ENCODE results near the gene UST.
"Not testable (repeated sequence)": the region's sequence is repeated elsewhere in the genome, so short reads cannot be mapped to it uniquely, and the experiment has no call there.

The UST gene

DNA sequence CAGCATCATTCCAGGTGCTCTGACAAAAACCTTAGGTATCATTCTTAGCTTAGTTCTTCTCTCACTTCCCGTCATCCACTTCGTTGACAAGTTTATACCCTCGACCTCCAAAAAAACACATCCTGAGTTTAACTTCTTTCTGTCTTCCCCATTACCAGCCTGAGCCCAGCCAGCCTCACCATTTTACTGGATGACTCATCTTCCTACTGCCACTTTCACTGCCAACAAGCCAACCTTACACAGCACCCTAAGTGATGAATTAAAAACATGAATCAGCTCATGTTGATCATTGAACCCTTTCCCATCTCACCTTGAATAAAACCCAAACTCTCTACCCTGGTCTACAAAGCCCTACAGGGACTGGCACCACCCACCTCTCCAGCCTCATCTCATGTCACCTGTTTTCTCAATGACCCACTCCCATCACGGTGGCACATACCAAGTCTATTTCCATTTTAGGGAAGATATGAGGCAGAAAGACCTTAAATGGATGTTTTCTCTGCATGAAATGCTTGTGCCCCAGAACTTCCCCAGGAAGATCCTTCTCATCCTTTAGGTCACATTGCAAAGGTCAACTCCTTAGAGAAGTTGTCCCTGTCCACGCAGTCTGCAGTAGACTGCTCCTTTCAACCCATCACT is 9.9 kb upstream of the UST start:
- no peak for DNase-seq (ENCODE audit: low spot score)

DNA sequence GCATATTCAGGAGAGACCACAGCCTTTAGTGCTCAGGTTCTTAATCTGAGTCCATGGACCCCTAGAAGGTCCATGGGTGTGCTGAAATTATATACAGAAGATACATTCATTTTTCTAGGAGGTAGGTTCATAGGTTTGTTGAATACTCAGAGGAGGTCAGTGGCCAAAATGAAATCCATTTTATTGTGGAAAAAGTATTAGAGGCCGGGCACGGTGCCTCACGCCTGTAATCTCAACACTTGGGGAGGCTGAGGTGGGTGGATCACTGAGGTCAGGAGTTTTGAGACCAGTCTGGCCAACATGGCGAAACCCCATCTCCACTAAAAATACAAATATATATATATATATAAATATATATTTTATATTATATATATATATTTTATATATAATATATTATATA is 9.0 kb upstream of the UST start:
- no peak for DNase-seq (ENCODE audit: low spot score)

DNA sequence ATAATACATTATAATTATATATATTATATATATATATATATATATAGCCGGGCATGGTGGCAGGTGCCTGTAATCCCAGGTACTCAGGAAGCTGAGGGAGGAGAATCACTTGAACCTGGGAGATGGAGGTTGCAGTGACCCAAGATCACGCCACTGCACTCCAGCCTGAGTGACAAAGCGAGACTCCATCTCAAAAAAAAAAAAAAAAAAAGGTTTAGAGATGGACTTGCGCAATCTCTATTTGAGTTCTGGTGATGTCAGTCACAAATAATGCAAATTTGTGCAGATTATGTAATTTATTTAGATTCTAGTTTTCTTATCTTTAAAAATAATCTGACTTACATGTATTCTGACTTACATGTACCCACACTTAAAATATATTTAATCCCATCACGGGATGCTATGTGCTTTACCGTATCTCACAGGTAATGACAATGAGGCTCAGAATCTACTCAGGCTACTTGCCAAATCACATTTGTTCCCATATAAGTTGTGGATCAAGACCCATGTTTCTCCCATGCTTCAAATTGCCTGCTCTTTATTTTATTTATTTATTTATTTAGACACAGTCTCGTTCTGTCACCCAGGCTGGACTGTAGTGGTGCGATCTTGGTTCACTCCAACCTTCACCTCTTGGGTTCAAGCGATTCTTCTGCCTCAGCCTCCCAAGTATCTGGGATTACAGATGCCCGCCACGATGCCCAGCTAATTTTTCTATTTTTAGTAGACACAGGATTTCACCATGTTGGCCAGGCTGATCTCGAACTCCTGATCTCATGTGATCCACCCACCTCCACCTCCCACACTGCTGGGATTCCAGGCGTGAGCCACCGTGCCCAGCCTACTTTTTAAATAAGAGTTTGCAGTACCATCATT is 7.6 kb upstream of the UST start:
- DNase-seq (ENCODE audit: low spot score): no peak

DNA sequence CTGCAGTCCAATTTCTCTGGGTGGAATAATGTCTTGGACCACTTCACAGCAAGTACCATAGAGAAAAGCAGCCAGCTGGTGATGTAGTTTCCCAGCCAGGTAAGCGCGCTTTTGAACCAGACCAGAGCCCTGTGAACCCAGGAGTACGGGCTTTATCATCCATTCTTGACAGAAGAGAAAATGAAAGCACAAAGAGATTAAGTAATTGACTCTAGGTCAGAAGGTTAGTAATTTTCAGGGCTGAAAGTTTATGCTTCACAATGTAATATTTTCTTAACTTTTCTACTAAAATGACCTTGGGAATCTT is 7.1 kb upstream of the UST start:
- DNase-seq (ENCODE audit: low spot score): no peak

DNA sequence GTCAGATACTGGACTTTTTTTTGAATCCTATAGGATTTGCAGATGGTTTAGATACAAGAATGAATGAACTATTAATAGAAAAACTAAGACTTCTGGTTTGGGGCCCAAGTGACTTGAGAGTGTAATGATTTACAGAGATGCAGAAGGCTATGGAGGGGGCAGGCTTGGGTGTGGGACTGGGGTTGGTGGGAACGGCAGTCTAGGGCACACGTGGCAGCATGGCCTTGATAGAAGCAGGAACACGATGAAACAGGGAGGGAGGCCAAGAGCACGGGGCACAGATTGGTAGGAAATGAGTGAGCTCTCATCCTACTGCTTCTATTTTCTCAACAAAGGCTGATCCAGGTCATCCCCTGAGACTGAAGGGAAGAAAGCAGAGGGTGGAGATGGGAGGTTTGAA is 3.4 kb upstream of the UST start:
- DNase-seq (ENCODE audit: low spot score): no peak

DNA sequence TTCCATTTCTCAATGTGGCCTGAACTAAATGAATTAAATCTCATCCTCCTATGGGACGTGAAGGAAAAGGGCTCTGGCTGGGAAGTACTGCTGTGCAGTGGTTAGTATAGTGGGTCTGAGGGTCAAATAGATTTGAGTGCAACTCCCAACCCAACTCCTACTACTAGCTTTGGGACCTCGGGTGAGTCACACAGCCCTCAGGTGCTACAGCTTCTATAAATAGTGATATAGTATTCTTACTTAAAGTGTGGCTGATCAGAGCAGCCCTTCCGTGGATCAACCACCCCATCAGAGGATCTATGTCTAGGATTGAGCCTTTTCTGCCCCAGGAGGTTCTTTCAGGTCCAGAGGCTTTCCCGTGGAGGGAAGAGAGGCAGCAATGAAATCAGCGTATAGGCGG is 904 bp upstream of the UST start:
- DNase-seq (ENCODE audit: low spot score): no peak

DNA sequence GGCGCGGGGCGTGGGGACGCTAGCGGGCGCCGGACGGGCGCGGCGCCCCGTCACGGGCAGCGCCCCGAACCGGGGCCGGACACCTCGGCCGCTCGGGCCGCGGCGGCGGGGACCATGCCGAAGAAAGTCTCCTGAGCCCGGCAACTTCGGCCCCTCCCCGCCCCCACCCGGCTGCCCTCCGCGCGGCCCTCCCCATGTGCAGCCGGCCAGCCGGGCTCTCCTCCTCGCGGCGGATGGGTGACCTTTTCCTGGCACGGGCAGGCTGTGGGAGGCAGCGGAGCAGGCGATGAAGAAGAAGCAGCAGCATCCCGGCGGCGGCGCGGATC is 278 bp downstream of the UST start:
- DNase-seq (ENCODE audit: low spot score): no peak

DNA sequence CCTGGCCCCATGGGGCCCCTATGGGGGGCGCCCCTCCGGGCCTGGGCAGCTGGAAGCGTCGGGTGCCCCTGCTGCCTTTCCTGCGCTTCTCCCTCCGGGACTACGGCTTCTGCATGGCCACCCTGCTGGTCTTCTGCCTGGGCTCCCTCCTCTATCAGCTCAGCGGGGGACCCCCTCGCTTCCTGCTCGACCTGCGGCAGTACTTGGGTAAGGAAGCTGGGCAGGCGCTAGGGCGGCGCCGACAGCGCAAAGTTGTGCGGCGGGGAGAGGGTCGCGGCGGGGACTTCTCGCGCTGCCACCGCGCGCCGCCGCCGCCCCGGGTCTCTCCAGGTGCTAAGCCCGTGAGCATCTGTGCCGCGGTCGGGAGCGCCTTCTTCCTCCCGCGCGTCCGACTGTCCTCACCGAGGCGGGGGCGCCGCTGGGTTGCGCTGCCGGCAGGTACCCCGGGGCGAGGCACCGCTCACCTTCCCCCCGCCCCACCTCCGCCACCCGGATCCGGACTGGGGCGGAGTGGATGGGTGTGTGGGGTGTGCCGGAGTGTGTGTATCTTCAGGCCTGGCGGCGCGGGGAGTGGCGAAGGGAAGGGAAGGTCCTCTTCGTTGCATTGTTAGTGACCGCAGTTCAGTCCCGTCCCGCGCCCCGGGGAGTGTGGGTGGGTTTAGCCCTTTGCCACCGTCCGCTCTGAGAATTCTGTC is 788 bp downstream of the UST start:
- DNase-seq (ENCODE audit: low spot score): no peak

DNA sequence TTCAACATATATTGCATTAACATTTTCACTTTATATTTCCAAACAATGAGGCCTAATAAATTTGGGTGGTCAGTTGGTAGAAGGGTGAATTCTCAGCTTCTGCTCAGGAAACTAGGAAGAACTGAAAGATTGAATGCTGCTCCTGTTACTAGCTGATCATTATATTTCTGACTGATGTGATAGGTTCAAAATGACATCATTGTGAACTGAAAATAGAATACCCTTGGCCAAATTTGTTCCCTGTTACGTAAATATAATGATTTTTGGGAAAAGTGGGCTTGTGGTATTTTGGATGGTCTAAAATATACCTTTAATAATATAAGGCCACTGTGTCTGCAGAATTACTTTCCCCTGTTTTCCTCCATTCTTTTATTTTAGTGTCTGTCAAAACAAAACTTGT is 2.8 kb downstream of the UST start:
- DNase-seq (ENCODE audit: low spot score): no peak

DNA sequence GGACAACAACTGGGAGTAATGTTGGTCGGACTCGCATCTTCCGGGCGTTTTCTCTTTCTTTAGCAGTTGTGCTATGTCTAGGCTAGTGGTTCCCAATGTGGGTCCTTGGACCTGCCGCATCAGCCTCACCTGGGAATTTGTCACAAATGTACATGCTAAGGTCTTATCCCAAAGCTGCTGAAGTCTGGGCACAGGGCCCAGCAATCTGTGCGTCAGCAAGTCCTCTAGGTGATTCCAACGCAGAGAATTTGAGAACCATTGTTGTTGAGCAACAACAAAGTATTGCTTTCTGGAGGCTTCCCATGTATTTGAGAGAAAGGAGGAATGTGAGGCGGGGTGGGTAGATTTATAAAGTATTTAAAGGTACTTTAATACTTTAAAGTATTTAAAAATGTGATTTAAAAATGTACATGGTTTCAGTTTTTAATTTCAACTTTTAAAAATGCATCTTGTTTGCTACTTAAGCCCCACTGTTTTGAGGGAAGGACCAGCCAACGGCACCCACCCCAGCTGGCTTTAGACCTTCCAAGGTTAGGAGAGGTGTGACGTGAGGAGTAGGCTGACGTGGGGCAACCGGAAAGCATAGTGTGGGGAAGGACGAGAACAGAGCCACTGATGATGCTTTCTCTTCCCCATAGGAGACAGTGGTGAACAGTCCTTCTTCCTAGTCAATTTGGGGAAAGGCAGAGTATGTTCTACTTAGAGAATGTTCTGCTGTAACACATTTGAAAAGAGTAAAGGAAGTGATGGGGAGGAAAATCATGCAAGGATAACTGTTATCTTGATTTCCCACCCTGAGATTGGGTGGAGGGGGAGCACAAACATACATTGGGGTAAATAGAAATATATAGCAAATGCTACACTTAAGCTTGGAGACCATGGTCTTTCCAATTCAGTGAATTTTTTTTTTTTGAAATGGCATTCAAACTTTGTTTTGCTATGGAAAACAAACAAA is 4.3 kb downstream of the UST start:
- no peak for DNase-seq (ENCODE audit: low spot score)

DNA sequence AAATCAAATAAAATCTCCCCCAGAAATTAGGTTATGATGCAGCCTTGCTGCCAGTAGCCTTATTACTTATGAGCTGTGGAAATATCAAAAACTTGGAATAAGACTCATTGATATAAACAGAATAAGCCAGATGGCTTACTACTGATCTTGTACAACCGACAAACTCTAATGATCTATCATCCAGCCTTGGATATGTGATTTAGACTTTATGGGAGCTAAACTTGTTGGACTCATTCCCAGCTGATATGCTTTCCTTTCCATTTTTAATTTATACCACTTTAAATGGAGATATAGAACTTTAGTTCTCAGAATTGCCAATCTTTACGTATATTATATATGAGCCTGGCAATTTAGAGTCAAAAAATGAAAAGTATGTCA is 5.0 kb downstream of the UST start:
- DNase-seq (ENCODE audit: low spot score): no peak

DNA sequence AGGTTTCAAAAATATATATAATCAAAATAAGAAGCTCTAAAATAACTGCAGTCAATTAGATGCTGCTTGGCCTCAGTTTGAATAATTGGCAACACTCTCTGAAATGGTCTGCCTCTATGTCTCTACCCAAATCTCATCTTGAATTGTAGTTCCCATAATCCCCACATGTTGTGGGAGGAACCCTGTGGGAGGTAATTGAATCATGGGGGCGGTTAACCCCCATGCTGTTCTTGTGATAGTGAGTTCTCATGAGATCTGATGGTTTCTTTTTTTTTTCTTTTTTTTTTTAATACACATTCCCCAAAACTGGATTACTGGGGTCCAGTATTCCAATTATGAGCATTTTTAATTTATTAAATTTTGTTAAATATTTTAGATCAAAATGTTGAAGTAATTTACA is 8.5 kb downstream of the UST start:
- not testable (repeated sequence) for DNase-seq (ENCODE audit: low spot score)

DNA sequence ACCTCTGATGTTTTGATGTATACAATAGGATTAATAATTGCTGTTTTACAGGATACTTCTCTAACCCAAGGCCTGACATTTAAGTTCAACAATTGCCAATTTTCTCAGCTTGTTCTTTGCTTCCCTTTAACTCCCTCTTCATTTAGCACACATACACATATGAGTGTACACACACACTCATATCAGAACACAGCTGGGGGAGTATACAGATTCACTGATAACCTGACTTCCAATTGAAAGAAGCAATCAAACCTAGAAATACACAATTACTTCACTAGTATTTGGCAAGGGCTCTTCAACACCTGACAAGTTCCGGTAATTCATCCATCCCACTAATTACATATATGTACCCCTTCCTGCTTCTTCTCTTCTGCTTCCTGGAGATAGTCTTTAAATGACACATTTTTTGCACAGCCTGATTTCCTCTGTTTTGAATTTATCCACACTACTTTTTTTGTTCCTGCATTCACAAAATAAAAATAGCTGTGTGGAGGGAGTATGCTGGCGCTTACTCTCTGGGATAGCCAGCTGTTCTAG is 11.2 kb downstream of the UST start:
- DNase-seq (ENCODE audit: low spot score): no peak

DNA sequence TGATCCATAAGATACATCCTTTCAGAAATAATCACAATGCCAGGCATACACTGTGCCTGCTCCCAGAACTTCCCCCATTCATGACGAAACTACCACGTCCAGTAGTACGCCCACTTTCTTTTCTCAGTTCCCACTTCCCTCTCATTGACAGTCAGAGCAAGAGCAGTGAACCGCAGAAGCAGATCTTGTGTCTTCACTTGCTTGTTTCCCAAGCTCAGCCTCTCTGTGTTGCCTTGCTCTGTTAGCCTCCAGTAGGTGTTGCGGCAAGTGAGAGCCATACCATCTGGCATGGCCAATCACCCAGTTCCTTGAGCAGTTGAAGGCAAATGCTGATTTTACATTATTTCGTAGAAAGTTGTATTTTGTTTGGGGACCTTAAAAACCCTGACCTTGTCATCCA is 11.7 kb downstream of the UST start:
- peak; percentile 79 for DNase-seq (ENCODE audit: low spot score)

DNA sequence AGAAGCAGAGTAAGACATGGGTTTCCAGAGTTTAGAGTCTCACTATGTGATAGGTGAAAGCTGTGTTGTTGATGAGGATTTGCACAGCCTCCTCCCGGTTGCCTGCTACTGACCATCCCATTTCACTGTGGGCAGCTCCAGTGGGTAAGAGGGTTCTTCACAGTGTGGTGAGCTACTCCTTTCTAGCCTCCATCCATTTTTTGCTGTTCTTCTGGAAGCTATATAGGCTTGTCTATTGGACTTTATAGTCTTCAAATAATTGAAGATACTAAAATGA is 13.4 kb downstream of the UST start:
- no peak for DNase-seq (ENCODE audit: low spot score)

DNA sequence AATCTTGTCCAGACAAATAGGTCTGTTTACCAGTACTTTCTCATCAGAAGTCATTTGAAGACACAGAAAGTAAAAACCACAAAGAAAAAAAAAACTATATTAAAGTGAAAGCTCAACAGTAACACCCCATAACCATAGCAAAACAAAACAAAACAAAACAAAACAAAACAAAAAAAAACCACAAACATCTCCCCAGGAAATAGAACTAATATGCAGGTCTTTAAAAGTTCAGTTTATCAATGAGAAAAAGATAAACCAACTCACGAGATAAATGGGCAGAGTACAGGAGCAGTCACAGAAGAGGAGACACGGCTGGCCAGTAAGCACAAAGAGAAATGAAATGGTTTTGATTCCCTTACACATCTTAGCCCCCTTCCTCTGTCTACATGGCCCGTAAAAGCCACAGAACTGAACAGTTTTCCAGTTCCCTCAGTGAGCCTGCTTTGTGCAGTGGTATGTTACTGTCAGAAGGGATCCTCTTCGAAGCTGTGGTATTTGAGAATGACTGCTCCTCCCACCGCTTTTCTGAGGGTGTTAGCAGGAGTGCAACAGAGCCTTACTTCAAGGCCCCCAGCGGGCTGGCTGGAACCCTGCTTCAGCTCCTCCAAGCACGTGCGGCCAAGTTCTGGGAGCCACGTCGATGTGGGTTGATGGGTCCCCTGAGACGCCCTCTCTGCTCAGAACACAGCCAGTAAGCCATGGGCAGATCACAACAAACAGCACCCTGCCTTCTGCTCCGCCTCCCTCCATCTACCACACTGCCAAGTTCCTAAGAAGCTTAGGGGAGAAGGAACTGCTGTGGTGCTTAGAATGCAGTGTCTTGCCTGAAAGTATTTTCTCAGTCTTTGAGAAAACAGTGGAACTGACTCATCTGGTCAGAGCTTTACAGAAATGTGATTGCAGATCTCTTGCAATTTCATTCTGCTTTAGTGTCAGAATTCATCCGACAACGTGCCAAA is 14.0 kb downstream of the UST start:
- peak; percentile 81 for DNase-seq (ENCODE audit: low spot score)

DNA sequence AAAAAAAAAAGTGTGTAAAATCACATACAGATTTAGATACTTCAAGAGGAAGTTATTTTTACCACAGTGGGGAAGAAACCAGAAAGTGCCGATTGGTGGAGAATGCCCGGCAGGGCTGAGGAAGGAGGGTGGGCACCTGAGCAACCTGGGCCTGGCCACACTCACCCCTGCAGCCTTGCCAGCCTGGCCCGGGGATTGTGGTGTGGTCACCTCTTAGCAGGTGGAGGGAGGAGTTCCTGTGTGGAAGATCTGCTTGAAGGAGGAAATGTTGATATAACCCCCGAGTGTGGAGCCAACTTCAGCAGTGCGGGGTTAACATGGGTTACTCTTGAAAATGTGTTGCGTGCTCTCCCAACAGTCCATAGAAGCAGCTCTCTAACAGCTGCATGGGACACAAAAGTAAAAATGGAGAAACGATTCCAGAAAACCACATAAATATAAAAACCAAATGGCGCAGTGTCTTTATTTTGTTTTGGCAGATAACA is 14.7 kb downstream of the UST start:
- no peak for DNase-seq (ENCODE audit: low spot score)

DNA sequence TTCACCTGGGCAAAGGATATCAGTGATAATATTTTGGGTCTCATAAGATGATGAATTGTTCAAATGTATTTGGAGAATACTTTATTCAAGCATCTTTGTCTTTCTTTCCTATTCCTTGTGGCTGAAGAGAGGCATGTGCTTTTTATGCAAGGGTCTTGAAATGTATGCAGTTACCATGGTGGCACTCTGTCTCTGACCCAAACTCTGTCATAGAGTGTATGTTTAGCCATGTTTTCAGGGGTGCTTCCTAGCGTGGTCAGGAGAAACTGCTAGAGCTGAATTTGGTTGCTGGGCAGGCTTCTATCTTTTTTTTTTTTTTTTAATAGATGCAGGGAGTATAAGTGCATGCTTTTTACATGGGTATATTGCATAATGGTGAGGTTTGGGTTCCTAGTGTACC is 15.4 kb downstream of the UST start:
- no peak for DNase-seq (ENCODE audit: low spot score)

DNA sequence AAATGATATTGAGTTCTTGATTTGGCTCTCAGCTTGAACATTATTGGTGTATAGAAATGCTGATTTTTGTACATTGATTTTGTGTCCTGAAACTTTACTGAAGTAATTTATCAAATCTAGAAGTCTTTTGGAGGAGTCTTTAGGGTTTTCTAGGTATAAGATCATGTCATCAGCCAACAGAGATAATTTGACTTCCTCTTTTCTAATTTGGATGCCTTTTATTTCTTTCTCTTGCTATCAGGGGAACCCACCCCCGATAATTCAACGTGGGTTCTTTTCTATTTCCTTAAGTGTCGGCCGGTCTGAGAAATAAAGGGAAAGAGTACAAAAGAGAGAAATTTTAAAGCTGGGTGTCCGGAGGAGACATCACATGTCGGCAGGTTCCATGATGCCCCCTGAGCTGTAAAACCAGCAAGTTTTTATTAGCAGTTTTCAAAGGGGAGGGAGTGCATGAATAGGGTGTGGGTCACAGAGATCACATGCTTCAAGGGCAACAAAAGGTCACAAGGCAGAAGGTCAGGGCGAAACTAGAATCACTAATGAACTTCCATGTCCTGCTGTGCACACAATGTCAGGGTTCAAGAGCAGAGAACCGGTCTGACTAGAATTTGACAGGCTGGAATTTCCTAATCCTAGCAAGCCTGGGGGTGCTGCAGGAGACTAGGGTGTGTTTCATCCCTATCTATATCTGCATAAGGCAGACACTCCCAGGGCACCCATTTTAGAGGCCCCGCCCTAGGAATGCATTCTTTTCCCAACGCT is 17.6 kb downstream of the UST start:
- not testable (repeated sequence) for DNase-seq (ENCODE audit: low spot score)
